ENCODE measurements around the gene SLC25A26.

- no peak for TF ChIP-seq SP1 (IDR thresholded peaks at IDR 0.05; ENCODE audit: low read depth)
- TF ChIP-seq SRF (IDR thresholded peaks at IDR 0.05; ENCODE audit: low read depth), result no peak
- no peak for TF ChIP-seq JUND (IDR thresholded peaks at IDR 0.05)
- no peak for TF ChIP-seq CTCF (IDR thresholded peaks at IDR 0.05 in 2 of 3, conservative IDR thresholded peaks at IDR 0.05 in 1 of 3; ENCODE audit: borderline replicate concordance in 1 of 3, insufficient read depth in 1 of 3, low read depth in 2 of 3, low read length in 2 of 3)
- no peak for TF ChIP-seq EZH2 (IDR thresholded peaks at IDR 0.05)
- no peak for TF ChIP-seq POLR2A (IDR thresholded peaks at IDR 0.05; ENCODE audit: borderline replicate concordance, extremely low read depth, insufficient read depth, insufficient read length)
- TF ChIP-seq EZH2phosphoT487 (IDR thresholded peaks at IDR 0.05; ENCODE audit: borderline replicate concordance), result no peak
- no peak for TF ChIP-seq REST (IDR thresholded peaks at IDR 0.05; ENCODE audit: low read depth)
- no peak for TF ChIP-seq YY1 (IDR thresholded peaks at IDR 0.05; ENCODE audit: extremely low read depth, insufficient replicate concordance, low read depth, low read length)
- TF ChIP-seq ZBTB33 (IDR thresholded peaks at IDR 0.05; ENCODE audit: extremely low read depth, insufficient replicate concordance, low read length), result no peak
- no peak for TF ChIP-seq ATF3 (IDR thresholded peaks at IDR 0.05)
- no peak for TF ChIP-seq RAD21 (IDR thresholded peaks at IDR 0.05; ENCODE audit: low read depth)
- TF ChIP-seq CEBPB (IDR thresholded peaks at IDR 0.05; ENCODE audit: low read depth), result no peak
These were observed 49.5 kb downstream of the SLC25A26 start for GRCh38 chr3:66270288-66270687.

Measured in HCT116 (cell line).